NK-92 (cell line): ENCODE measurements around the gene ZNF750.

Source experiments
- DNase-seq: peaks from one replicate; lab custom pipeline; 2025; ENCODE audit not compliant: unreplicated experiment; lab: John Stamatoyannopoulos, UW

The ZNF750 gene

DNA sequence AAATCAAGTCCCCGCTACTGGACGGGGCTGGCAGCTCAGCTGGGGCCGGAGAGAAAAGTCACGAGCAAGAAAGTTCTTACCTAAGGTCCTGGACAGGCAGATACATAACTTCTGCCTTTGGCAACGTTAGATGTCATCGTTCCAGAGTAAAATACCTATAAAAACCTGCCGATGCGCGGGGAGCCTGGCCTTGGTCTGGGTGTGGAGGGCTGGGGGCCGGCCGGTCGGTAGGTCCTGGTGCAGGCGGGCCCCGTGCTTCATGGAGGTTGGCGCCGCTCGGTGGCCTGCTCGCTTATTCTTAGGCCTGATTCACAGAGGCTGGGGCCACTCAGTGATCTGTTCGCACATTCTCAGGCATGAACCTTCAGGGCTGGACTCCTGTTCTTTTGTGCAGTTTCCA lies 33.7 kb upstream of the ZNF750 start:
- no peak for DNase-seq

DNA sequence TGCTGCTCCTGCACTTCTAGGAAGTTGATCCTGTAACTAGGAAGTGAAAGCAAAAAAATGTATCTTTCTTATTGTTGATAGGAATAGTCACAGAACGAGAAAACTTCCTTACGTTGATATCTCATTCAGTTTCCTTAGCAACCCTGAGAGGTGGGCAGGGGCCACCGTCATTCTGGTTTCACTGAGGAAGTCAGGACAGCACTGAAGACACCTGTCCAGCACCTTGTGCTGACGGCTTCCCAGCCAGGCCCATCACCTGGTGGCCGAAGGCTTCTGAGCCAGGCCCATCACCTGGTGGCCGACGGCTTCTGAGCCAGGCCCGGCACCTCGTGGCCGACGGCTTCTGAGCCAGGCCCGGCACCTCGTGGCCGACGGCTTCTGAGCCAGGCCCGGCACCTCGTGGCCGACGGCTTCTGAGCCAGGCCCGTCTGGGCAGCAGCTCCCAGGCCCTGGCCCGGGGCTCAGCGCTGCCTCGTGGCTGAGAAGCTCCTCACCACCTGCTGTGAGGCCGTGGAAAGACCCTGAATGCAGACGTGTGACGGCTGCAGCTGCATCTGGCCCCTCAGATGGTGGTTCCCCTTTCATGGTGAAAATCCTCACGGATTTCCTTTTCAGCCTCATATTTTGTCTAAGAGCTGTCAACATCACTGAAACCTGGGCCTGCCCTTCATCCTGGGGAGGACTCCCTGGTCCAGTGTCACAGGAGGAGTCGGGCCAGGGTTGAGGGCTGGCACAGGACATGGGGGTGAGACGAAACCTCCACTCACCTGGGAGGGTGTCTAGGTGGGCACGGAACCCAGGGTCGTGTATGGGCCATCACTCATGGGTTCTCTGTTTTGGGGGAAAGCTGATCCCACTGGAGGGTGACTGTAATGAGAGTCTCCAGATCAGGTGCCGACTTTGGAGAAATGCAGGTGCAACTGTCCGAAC lies 33.0 kb upstream of the ZNF750 start:
- no peak for DNase-seq

DNA sequence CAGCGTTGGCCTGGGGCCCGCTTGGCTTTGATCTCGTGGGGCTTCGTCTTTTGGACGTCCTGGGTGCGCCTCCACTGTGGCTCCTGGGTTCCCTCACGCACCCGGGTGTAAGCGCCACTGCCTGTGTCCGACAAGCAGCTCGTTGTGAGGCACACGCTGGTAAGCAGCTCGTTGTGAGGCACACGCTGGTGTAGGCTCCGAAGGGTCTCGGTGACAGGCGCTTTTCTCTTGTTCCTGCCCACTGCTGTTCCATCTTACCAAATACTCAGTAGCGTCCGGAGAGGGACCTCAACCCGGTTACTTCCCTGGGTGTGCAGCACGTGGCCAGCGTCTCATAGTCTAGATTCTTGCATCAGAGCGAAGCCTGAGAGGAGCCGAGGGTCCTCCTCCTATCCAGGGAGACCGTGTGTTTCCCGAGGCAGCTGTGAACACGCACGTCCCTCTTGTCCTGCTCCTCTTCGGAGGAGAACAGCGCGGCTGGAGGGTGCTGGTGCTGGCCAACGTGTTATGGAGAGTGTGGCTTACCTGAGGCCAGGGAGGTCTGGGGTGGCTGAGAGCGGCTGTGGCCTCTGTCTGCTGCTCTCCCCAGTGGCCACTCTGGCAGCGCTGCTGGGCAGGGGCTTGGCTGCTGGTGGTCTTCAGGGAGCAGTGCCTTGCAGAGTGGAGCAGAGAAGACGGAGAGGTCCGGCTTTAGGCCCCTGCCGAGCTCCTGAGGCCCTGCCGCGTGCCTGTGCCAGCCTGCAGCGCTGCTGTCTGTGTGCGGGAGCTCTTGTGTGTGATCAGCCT lies 32.1 kb upstream of the ZNF750 start:
- DNase-seq, result no peak

DNA sequence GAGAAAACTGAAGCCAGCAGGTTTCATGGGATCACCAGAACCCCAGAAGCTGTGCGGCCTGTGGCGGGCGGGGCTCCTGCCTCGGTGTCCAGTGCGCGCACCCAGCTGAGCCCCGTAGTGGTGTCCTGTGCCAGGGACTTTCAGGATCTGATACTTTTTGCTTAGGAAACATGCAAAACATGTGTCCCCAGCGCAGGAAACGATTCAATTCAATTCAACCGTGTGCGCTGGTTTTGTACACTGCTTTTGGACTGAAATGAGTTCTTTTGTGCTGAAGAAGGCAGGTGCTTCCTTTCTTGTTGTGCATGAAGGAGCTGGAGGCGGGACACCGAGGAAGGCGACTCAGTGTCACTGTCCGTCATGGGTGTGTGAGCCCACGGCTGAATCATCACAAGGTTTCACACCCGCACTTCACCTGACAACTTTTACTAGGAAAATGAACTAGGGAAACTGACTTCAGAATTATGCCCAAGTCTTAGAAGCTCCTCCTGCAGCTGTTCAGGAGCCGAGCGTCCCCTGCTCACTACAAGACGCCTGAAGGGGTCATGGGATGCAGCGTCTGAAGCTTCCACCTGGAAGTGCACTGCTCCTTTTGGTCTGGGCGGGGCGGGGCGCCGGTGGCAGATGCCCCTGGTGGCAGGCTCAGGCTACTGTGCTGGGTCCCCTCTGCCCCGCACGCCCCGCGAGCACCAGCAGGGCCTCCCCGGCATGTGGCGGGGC lies 31.4 kb upstream of the ZNF750 start:
- no peak for DNase-seq

DNA sequence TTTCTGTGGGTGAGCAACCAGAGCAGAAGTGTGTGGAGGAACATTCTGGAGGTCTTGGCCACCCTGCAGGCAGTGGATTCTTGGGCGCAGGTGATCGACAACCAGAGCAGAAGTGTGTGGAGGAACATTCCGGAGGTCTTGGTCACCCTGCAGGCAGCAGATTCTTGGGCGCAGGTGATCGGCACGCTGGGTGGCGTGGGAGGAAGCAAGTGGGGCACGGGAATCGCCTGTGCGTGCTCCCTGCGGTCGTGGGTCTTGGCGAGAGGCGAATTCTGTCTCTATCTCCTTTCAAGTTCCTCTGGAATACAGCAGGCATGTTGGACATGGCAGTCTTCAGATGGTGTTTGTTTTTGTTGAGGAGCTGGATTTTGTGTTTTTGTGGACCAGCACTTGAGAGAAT lies 30.7 kb upstream of the ZNF750 start:
- no peak for DNase-seq

DNA sequence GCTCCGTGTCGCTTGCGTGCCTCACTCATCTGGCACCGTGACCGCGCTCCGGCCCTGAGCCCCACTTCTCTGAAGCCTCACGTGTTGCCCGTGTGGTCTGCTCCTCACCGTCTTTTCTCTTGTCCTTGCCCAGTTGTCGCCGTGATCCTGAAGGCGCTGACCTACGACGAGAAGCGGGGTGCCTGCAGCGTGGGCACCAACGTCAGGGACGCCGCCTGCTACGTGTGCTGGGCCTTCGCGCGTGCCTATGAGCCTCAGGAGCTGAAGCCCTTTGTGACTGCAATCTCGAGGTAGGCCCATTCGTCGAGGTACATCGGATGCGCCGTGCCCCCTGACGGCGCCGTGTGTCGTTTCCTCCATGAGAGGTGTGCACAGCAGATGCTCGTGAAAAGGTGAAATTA lies 30.3 kb upstream of the ZNF750 start:
- no peak for DNase-seq

DNA sequence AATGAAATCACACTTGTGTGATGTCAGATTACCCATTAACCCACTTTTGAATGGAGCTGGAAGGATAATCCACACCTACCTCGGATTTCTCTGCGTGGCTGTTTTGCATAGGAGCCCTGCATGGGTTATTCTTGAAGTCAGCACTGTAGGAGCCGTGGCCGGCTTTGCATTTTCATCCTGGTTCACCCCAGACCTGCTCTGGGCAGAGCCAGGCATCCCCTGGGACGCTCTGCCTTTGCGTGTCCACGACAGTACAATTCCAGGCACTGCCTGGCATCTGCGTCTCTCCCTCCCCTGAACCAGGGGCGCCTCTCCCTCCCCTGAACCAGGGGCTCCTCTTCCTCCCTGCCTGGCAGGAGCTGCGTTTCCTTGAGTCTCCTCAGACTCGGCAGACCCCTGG lies 29.7 kb upstream of the ZNF750 start:
- DNase-seq, result no peak

DNA sequence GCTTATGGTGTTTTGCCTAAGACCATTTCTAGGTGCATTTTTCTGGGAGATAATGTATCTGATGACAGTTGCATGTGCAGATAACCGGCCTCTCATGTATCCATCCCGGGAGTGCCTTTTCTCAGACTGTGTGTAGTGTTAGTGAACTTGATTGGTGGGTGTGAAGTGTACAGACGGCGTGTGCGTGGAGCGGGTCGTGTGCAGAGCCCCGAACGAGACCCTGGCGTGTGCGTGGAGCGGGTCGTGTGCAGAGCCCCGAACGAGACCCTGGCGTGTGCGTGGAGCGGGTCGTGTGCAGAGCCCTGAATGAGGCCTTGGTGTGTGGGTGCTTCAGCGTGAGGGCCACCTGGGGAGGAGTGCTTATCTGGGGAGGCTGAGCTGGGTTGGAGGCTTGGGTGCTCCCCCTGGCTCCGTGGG lies 28.9 kb upstream of the ZNF750 start:
- DNase-seq, result no peak

DNA sequence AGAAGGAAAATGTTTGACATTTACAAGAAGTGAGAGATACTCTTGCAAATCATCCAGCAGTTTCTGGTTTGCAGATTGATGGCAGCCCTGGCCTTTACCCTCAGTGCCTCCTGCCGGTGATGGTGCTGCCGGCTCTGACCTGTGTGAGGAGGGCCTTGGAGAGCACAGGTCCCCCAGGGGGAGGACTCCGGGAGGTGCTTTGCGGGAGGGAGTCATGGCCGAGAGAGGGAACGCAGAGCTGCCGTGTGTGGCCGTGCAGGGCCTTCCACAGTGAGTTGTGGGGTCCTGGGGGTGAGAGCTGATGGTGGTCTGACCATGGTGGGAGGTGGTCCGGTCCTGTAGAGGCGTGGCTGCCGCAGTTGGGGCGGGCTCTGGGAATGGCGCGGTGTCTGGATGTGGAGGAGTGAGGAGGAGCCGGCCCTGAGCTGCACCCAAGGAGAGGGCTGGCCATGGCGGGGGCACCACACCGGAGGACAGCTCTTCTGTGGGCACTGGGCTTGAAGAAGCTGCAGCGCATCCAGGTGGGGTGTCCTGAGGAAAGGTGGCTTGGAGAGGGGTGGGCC lies 28.0 kb upstream of the ZNF750 start:
- no peak for DNase-seq

DNA sequence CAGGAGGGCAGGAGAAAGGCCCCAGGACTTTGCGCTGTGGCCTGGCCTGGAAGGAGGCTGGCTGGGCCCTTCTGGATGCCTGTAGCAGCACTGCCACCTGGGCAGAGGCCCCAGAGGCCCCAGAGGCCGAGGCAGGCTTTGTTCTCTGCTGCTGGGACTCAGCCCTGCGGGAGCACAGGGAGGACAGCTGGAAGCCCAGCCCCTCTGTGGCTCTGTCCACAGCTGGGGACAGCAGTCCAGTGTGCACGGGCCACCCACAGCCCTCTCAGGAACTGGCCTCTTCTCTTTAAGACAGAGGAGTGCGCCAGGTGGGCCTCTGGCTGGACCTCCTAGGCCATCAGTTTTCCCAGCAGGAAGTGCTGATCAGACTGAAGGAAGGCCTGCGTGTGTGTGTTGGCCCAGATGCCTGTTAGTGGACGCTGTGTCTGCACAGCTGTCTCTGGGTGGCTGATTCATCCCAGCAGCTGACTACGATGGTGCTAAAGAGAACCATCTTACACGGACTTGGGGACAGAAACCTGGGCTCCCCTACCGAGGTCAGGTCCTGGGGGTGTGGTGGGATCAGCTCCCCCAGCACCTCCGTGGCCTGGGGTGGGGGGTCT lies 26.9 kb upstream of the ZNF750 start:
- no peak for DNase-seq

DNA sequence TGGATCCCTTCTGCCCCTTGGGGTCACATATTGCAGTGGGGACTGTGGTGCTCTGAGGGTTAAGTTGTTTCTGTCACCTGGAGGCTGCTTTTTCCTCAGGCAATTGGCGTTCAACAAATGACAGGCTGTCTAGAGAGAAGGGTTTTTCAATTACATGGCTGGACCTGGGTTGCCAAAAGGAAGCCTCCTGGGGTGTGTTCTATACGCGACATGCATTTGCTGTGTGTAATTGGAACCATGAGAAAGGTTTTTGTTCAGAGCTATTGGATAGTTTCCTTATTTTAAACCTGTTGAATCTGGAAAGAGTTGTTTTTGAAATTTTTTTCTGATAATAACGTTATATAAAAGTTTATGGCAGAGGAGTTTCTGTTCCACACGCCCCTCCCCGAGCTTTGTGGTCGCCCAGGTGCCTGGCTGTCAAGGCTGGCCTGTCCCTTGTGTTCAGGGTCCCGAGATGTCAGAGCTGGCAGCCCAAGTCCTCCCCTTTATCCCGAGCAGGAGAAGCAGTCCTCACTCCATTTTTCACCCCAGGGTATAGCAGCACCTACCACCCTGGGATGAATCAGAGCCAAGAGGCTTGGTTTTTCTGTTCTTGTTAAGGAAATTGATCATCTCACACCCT lies 26.1 kb upstream of the ZNF750 start:
- DNase-seq, result no peak

DNA sequence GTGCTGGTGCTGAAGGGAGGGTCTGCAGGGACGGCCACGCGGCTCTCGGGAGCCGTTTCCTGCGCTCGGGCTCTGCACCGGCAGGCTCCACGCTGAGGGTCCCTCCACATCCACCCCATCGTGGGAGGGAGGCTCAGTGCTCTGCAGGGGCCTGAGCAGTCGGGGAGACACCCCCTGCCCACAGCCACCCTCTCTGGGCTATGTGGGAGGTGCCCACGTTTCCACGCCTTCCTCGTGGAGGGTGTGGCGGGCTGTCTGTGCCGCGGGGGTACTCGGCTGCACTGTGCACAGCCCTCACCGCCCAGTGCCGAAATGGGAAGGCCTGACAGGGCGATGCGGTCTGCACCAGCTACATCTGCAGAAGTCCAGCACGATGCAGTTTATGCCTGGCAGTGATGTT lies 25.5 kb upstream of the ZNF750 start:
- no peak for DNase-seq

DNA sequence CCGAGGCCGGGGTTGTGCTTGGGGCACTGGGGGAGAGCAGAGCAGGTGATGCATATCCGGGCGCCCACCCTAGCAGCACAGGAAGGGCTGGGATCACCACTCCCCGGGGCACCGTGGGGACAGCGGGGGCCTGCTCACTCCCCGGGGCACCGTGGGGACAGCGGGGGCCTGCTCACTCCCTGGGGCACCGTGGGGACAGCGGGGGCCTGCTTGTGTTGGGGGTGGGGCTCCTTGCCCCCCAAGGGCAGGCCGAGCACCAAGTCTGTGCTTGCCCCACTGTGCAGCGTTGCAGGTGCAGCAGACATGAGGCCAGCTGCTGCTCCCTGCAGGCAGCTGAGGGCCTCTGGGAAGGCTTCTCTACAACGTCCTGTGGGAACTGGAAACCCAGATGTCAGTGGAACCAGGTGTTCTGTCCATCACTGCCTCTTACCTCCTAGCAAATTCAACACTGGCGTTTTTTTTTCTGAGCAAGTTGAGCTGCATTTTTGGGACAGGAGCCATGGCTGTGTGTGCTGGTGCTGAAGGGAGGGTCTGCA lies 25.0 kb upstream of the ZNF750 start:
- no peak for DNase-seq

DNA sequence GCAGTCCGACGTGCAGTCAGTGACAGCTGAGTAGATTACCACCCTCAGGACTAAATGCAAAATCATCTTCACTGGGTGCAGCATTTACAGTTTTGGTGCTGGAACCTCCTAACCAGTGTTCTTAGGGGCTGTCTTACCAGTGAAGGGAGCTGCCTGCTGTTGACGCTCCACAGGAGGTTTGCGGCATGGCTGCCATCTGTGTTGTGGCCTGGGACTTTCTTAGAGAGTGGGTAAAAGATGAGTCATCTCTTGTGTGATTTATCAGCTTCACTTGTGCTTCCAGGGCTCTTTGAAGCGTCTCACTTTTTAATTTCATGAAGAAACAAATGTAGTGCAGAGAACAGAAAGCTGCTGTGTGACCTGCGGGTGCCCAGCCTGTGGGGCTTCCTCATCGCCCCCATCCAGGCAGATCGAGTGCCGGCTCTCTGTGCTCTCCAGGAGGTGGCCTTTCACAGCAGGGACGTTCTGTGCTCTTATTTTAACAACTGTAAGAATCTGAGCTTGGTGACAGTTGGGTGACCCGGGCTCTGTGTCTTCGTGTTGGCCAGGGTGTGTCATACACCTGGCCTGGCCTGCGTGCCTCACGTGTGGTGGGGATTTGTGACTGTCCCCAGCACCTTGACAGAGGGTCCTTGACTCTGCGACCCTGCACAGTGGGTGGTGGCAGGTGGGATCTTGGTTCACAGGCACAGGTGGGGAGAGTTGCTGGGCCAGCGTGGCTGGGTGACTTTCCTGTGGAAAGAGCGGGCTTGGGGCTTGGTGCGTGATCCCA lies 24.3 kb upstream of the ZNF750 start:
- no peak for DNase-seq

DNA sequence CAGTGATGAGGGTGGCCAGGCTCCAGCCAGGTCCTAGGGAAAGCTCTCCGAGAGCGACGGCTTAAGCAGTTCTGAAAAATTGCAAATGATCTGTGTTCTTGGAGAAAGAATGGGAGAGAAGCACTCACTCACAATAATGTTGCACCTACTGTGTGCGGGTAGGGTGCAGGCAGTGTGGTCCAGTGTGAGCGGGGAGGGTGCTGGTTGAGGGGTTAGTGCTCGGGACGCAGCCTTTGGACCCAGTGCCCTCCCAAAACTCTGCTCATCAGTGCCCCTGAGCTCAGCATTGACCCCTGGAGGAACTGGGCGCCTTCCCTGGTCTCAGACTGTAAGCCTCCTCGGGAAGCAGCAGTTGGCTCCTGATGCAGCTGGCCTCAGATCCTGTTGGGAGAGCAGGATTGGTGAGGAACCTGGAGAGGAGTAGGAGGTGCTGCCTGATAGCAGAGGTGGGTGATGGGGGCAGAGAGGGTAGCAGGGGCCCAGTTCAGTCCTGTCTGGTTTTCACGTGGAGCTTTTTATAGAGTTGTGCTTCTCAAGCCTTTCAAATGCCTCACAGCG lies 23.6 kb upstream of the ZNF750 start:
- DNase-seq, result no peak

DNA sequence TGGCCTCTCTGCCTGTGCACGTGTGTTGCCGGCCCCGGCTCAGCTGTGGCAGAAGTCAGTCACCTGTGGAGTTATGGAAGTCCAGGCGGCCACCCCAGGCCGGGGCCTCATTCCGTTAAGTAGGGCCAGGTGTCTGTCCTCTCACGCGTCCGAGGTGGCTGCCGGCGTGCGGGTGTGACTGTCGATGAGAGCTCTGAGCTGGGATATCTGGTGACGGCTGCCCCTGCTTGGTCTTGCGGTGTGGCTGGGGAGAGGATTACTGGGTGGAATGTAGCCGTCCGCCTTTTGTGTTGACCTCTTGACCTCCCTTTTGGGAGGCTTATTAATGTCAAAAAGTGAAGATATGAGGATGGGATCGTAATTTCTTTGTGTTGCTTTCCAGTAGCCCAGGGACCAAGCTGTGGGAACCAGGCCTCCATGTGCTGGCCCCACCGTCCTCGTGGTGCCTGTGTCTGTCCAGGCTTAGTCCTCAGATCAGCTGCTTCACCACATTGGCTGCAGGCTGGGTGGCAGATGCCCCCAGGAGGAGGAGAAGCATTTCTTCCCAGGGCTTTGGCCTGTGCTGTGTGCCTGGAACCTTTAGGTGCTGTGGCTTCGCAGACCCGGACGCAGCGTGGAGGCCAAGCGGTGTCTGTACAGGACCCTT lies 23.0 kb upstream of the ZNF750 start:
- no peak for DNase-seq

DNA sequence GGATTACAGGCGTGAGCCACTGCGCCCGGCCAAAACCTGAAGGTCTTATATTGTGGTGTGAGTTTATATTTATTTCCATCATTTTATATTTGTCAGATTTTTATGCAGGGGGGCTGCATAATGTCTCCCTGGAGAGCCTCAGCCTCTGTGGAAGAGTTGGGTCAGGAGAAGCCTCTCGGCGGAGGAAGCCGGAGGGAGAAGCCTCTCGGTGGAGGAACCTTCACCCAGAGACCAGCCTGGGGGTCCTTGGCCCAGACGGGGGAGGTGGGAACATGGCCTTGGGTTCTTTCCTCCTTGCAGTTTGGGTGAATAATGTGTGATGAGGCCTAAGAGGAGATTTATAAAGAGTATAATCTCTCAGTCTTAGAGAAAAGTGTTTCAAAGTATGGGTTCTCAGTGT lies 22.4 kb upstream of the ZNF750 start:
- no peak for DNase-seq

DNA sequence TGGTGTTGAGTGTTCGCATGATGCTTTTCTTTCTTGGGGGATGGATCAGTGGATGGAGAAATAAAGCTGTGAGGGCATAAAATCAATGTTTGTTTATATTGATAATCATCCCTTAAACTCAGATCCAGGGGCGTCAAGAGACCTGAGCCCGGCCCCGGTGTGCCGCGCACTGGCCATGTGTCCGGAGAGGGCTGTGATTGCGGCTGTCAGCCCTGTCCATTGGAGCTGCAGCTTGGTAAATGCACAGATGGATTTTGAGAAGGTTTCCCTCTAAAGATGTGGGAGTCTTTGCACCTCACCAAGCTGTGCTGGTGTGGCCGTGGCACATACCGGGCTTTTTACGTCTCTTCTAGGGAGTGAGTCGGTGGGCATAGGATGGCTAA lies 21.6 kb upstream of the ZNF750 start:
- no peak for DNase-seq
